ENCODE data around the gene PTCD1. TPM values are rescaled to one million over a fixed set of nuclear protein-coding genes. Genes with fewer than 3 reads are reported as not detected.

The PTCD1 gene
- total RNA-seq, 1 experiment from 2014 or later = 15.0 TPM

- DNase-seq (ENCODE audit: low read depth, low spot score) (no peak), ATAC-seq (no peak)
- no peaks in the 10 kb centered on the region; the same call in 1 of the 2 replicates for H3K36me3 ChIP-seq (ENCODE audit: control insufficient read depth, insufficient read depth, low read length)
- no peaks in the 10 kb centered on the region for H3K27me3 ChIP-seq (ENCODE audit: control insufficient read depth, insufficient read depth, low read length)
- intact Hi-C loops (cut with micrococcal nuclease; ENCODE audit: unreplicated experiment) = no loop called here
- H3K4me3 ChIP-seq (ENCODE audit: low read depth in 2 of 2, low read length in 2 of 2) = no peak overlapping the region
- H3K27ac ChIP-seq (ENCODE audit: low read length) = no peak overlapping the region
- no peak for TF ChIP-seq TCF7L2 (IDR thresholded peaks at IDR 0.05; ENCODE audit: low read depth, low read length)
- TF ChIP-seq POLR2AphosphoS5 (IDR thresholded peaks at IDR 0.05; ENCODE audit: low read depth, low read length) = no peak
- no peak for TF ChIP-seq REST (IDR thresholded peaks at IDR 0.05; ENCODE audit: insufficient read depth in 1 of 2, low read depth in 2 of 2, low read length in 1 of 2)
- TF ChIP-seq CTCF (IDR thresholded peaks at IDR 0.05) = no peak
- no peak for TF ChIP-seq SIN3A (IDR thresholded peaks at IDR 0.05; ENCODE audit: borderline replicate concordance, insufficient read depth, low read depth, low read length)
- H3K4me1 ChIP-seq (ENCODE audit: control insufficient read depth, insufficient read depth, low read length) = peaks cover 34% of the 10 kb centered on the region
- BruUV-seq (replicated peaks) = no TSS peak
- POLR2A ChIA-PET = no interaction called here
- H3K9me3 ChIP-seq (ENCODE audit: control insufficient read depth, insufficient read depth, low read depth, low read length) = no peaks in the 10 kb centered on the region
- CTCF ChIA-PET = no interaction called here
- in situ Hi-C loops (cut with HindIII; ENCODE audit: low pct_unique_long_range_greater_than_20kb, low sequenced_read_pairs) = no loop called here
Observed at GRCh38 chr7:99383203-99383602, 55.4 kb downstream of the PTCD1 start.

GRCh38 chr7:99381664-99382075 is 56.9 kb downstream of the PTCD1 start:
- no peak for TF ChIP-seq REST (IDR thresholded peaks at IDR 0.05; ENCODE audit: insufficient read depth in 1 of 2, low read depth in 2 of 2, low read length in 1 of 2)
- TF ChIP-seq CTCF (IDR thresholded peaks at IDR 0.05) = no peak
- TF ChIP-seq SIN3A (IDR thresholded peaks at IDR 0.05; ENCODE audit: borderline replicate concordance, insufficient read depth, low read depth, low read length) = no peak
- no peak for TF ChIP-seq POLR2AphosphoS5 (IDR thresholded peaks at IDR 0.05; ENCODE audit: low read depth, low read length)
- no peak for TF ChIP-seq TCF7L2 (IDR thresholded peaks at IDR 0.05; ENCODE audit: low read depth, low read length)
- no peaks in the 10 kb centered on the region; the same call in none of the 2 replicates for H3K36me3 ChIP-seq (ENCODE audit: control insufficient read depth, insufficient read depth, low read length)
- no peak overlapping the region for H3K4me3 ChIP-seq (ENCODE audit: low read depth in 2 of 2, low read length in 2 of 2)
- no TSS peak for BruUV-seq (replicated peaks)
- H3K9me3 ChIP-seq (ENCODE audit: control insufficient read depth, insufficient read depth, low read depth, low read length) = no peaks in the 10 kb centered on the region
- H3K27me3 ChIP-seq (ENCODE audit: control insufficient read depth, insufficient read depth, low read length) = no peaks in the 10 kb centered on the region
- ChIA-PET CTCF (no interaction called here), POLR2A (interaction anchor here (0.6 kb wide), 1 partner anchor 27 kb away, joined by 3 read pairs; the partner anchor contains the start of genes BUD31 and PDAP1)
- peak overlapping the region; percentile 36; the same call in 1 of the 2 replicates for H3K27ac ChIP-seq (ENCODE audit: low read length)
- in situ Hi-C loops (cut with HindIII; ENCODE audit: low pct_unique_long_range_greater_than_20kb, low sequenced_read_pairs) = no loop called here
- intact Hi-C loops (cut with micrococcal nuclease; ENCODE audit: unreplicated experiment) = no loop called here
- DNase-seq (ENCODE audit: low read depth, low spot score) = no peak
- H3K4me1 ChIP-seq (ENCODE audit: control insufficient read depth, insufficient read depth, low read length) = peaks cover 34% of the 10 kb centered on the region
- ATAC-seq = no peak

Data from Panc1 (cell line).